ENCODE results near the gene AP4E1.
"Not testable (repeated sequence)": the region's sequence is repeated elsewhere in the genome, so short reads cannot be mapped to it uniquely, and the experiment has no call there.

Gene AP4E1

DNA sequence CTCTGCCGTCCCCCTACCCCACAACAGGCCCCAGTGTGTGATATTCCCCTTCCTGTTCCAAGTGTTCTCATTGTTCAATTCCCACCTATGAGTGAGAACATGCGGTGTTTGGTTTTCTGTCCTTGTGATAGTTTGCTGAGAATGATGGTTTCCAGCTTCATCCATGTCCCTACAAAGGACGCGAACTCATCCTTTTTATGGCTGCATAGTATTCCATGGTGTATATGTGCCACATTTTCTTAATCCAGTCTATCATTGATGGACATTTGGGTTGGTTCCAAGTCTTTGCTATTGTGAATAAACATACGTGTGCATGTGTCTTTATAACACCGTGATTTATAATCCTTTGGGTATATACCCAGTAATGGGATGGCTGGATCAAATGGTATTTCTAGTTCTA, 46.4 kb downstream of the AP4E1 start:
- DNase-seq, result not testable (repeated sequence)

DNA sequence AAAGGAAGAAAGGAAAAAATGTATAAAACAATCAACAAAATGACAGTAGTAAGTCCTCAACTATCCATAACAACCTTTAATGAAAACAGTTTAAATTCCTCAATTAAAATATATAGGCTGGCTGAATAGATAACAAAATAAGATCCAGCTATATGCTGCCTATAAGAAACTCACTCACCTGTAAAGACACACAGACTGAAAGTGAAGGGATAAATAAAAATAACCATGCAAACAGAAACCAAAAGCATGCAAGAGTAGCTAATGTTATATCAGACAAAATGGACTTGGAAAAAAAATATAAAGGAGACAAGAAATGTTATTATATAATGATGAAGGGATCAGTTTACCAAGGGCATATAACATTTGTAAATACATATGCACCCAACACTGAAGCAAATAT, 51.2 kb downstream of the AP4E1 start:
- no peak for DNase-seq

DNA sequence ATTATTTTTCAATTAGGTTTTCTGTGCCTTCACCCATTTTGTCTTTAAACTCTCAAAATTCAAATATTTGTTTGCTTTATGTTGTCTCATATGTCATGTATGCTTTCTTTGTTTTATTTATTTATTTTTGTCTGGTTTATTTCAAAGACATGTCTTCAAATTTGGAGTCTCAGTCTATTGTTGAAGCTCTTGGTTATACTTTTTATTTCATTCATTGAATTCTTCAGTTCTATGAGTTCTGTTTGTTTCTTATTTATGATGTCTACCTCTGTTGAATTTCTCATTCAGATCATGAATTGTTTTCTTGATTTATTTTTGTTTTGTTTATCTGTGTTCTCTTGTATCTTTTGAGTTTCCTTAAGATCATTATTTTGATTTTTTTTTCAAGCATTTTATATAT, 55.6 kb downstream of the AP4E1 start:
- DNase-seq, result no peak

DNA sequence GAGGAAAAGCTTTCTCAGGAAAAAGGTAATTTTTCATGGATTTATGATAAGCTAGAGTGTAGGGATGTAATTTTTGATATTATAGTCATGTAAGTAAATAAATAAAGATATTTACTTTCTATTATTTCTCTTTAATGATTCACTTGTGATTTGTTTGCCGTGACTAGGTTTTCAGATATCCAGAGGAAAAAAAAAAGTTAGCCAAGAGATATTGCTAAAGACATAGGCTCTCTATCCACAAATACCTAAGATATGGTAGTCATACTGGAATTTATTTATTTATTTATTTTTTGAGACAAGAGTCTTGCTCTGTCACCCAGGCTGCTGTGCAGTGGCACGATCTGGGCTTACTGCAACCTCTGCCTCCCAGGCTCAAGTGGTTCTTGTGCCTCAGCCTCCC, 59.9 kb downstream of the AP4E1 start:
- DNase-seq, result no peak

DNA sequence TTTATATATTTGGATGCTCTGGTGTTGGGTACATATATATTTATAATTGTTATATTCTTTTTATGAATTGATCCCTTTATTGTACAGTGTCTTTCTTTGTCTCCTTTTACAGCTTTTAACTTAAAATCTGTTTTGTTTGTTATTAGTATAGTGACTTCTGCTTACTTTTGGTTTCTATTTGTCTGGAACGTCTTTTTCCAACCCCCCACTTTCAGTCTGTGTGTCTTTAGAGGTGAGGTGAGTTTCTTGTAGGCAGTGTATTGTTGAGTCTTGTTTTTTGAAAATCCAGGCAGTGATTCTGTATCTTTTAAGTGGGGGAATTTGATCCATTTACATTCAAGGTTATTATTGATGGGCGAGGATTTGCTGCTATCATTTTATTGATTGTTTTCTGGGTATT, 62.0 kb downstream of the AP4E1 start:
- DNase-seq, result no peak

DNA sequence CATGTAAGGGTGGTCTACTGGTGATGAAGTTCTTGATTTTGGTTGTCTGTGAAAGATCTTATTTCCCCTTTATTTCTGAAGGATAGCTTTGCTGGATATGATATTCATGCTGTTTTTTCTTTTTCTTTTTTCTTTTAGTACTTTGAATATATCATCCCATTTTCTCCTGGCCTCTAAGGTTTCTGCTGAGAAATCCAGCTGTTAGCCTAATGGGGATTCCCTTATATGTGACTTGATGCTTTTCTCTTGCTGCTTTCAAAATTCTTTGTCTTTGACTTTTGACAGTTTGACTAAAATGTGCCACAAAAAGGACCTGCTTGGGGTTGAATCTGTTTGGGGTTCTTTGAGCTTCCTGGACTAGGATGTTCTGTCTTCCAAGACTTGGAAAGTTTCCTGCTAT, 62.6 kb downstream of the AP4E1 start:
- no peak for DNase-seq

DNA sequence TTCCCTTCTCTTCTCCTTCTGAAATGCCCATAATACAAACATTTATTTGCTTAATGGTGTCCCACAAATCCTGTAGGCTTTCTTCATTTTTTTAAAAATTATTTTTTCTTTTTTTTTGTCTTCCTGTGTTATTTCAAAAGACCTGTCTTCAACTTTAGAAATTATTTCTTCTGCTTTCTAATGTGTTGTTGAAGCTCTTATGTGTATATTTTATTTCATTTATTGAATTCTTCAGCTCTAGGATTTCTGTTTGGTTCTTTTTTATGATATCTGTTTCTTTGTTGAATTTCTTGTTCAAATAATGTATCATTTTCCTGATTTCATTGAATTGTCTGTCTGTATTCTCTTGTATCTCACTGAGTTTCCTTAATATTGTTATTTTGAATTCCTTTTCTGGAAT, 63.1 kb downstream of the AP4E1 start:
- DNase-seq, result no peak

DNA sequence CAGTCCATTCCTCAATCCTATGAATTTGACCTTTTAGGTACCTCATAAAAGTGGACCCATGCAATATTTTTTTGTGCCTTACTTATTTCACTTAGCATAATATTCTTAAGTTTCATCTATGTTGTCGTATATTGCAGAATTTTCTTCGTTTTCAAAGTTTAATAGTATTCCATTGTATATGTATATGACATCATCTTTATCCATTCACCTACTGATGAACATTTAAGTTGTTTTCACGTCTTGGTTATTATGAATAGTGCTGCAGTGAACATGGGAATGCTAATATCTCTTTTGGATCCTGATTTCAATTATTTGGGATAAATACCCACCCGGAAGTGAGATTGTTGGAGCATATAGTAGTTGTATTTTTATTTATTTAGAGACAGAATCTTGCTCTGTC, 65.1 kb downstream of the AP4E1 start:
- no peak for DNase-seq

DNA sequence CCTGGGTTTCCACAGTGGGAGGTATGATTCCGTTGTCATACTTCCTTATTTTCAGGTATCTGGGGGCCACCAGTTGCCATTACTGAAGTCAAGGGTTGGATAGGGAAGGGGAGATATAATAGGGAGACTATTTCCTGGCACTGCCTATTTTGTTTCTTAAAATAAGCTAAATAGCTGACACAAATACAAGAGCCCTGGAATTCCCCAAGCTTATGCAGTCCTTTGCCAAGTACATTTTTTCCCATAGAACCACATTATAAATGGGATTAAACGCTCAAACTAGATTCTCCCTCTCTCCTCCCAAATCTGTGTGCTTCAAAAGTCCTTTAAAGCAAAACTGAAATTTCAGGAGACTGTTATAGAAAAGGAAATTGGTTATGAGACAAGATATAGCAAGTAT, 68.7 kb downstream of the AP4E1 start:
- no peak for DNase-seq

DNA sequence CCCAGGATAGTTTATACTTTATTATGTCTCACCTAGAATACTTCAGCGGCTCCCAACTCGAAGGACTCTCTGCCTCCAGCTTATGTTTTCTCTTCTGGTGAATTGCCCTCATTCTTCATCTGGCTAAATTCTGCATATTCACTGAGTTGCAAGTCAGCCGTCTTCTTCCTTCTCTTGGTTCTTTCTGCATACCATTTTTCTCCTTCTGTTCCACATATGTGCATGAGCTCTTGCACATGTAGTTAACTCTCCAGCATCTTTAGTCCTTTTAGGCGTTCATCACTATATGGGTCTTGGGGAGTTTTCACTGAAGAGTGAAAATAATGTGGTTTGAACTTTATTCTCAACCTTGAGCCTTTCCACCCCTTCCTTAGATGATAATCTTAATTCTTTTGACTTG, 70.1 kb downstream of the AP4E1 start:
- DNase-seq, result no peak

DNA sequence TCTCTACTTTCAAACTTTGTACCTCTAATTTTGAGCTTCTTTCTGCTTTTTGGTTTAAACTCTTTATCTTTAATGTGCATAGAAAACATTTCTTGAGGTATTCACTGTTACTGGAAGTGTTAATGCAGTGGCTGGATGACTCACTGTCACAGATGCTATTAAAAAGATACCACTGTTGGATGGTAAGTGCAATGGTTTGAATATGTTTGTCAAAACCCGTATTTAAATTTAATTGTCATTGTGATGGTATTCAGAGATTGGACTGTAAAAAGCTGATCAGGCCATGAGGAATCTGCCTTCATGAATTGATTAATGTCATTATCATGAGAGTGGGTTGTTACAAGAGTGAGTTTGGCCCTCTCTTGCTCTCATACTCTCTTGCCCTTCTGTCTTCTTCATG, 70.6 kb downstream of the AP4E1 start:
- no peak for DNase-seq

DNA sequence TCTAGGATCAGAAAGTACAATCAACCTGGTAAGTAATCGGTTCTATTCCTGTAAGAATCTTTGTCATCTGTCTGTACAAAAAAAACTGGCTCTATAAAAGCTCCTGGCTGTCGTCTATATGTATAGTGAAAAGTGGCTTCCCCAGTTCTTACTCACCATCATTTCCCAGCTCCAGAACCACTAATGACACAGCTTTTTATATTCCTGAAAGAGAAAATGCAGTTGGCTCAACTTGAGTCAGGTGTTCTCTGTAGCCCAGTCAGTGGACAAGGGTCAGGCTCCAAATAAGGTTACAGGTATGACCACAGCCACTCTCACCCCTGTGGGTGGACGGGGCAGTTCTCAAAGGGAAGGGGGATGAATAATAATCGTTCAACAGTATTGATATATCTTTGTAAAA, 85.1 kb downstream of the AP4E1 start:
- DNase-seq, result no peak

DNA sequence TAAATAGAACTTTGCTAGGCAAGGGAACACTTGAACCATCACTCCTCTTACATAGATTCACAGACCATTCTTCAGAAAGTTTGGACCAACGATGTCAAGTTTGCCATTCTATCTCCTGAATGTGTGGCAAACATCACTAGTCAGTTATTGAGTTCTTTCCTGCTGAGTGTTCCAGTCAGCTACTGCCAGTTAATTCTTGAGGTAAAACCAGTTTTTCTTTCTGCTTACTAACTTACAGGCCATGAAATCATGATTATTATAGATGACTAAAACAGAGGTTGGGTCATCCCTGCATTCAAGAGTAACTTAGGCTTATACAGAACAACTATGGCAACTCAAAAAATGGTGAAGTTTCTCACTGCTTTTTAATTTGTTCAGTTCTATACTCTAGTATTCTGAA, 88.2 kb downstream of the AP4E1 start:
- DNase-seq, result no peak

DNA sequence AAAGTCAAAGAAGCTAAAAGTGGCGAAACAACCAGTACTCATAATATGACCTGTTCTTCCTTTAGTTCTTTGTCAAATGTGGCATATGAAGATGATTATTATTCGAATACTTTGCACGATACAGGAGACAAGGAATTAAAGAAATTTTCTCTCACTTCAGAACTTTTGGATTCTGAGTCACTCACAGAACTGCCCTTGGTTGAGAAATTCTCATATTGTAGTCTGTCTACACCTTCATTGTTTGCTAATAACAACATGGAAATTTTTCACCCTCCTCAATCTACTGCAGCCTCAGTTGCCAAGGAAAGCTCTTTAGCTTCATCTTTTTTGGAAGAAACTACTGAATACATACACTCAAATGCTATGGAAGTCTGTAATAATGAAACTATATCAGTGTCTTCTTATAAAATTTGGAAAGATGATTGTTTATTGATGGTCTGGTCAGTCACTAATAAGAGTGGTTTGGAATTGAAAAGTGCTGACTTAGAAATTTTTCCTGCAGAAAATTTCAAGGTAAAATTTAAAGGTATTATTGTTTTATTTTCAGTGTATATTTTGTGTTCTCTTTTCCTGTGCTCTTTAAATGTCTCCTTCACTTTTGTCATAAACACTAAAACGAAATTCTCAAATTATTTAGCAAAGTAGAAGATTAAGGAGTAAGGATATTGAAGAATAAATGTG, 89.0 kb downstream of the AP4E1 start:
- no peak for DNase-seq

DNA sequence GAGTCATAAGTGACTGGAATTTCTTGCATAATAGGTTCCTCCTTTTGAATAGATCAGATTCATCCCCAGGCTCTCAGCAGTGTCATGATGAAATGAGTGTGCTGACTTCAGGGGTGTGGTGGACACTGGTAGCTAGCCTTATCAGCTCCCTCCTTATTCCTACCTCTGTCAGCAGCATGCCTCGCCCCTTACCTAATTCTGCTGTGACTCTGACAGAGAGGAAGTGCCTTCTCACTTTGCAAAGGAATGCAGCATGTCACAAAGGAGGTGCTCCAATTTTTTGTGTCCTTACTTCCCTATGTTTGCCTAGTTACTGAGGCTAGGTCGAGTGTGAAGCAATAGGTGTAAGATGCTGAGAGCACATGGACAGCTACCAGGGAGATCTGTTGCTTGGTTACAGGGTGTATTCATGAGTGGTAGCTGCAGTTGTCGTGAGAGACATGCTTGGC, 95.6 kb downstream of the AP4E1 start:
- no peak for DNase-seq

DNA sequence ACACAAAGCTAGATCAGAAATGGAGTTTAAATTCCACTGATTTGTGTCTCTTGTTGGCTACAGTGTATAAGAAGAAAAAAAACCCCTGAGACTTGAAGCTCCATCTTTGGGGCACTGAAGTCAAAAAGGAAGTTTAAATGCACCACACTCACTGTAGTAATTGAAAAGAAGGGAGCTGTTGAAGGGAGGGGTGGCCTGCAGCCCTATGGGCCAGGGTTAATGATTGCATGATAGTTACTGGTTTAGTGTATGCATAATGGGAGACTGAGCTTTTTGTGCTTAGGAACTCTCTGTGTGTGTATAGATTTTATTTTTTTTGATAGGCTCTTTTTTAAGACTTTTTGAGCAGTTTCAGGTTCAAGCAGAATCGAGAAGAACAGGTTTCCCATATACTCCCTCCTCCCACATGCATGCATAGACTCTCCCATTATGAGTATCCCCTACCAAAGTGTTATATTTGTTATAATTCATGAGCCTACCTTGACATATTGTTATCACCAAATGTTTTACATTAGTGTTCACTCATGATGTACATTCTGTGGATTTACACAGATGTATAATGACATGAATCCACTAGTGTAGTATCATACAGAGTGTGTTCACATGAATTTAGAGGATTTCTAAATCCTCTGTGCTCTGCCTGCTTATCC, 98.0 kb downstream of the AP4E1 start:
- DNase-seq, result no peak

DNA sequence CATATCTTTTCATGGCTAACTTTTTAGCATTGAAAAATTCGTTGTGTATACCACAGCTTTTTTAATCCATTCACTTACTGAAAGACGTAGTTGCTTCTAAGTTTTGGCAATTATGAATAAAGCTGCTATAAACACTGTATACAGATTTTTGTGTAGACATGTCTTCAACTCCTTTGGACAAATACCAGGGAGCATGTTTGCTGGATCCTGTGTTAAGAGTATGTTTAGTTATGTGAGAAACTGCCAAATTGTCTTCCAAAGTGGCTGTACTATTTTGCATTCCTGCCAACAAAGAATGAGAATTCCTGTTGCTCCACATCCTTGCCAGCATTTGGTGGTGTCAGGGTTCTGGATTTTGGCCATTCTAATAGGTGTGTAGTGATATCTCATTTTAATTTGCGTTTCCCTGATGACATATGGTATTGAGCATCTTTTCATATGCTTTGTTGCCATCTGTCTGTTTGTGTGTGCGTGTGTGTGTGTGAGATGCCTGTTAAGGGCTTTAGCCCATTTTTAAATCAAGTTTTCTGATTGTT, 98.7 kb downstream of the AP4E1 start:
- no peak for DNase-seq

DNA sequence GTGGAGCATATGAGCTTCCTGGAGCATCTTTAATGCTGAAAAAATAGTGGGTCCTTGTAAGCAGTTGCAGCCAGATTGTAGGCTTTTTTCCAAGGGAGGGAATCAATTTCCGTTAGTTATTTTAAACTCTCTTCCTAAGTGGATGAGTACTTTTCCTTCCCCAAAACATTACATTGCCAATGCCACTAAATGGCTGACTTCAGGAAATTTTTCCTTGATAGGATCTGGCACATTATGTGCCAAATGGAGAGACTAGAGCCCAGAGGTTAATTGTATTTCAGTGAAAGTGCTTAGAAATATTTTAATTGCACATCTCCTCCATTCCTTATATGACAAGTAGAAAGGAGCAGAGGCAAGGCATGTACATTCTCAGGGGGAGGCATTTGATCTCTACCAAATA, 102.7 kb downstream of the AP4E1 start:
- DNase-seq, result no peak

DNA sequence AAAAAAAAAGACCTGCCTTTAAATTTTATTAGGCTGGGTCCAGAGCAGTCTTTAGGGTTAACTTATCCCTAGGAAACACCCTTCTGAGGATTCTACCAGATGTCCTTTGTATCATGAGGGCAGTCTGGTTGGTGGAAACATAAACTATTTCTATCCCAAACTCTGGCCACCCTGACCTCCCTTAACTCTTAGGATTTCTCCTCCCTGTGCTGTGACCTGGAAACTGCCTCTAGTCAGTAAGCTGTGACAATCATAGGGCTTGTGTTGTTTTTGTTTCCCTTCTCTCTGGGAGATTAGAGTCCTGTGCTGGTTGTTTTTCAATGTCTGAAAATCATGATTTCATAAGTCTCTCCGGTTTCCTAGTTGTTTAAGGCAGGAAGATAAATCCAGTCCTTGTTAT, 108.1 kb downstream of the AP4E1 start:
- no peak for DNase-seq

DNA sequence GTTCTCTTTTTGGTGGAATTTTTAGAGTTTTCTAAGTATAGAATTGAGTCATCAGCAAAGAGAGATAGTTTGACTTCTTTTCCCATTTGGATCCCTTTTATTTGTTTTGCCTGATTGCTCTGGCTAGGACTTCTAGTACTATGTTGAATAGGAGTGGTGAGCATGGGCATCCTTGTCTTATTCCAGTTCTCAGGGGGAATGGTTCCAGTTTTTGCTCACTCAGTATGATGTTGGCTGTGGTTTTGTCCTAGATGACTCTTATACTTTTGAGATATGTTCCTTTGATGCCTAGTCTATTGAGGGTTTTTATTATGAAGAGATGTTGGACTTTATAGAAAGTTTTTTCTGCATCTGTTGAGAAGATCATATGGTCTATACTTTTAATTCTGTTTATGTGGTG, 113.7 kb downstream of the AP4E1 start:
- DNase-seq, result no peak

DNA sequence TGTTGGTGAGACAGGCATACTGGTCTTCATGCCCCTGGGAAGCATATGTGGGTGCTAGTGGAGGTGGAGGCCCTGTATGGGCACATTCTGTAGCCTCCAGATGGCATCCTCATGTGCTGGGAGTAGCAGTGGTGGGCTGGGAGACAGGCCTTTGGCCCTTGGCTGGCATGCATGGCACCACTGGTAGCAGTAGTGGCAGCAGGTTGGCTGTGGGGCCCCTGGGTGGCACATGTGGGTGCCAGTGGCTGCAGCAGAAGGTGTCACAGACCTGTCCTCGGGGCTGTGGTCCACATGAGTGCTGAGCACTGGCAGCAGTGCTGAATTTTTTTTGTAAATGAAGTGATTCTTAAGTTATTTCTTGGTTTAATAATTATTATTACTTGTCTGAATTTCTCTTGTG, 115.0 kb downstream of the AP4E1 start:
- DNase-seq, result no peak

DNA sequence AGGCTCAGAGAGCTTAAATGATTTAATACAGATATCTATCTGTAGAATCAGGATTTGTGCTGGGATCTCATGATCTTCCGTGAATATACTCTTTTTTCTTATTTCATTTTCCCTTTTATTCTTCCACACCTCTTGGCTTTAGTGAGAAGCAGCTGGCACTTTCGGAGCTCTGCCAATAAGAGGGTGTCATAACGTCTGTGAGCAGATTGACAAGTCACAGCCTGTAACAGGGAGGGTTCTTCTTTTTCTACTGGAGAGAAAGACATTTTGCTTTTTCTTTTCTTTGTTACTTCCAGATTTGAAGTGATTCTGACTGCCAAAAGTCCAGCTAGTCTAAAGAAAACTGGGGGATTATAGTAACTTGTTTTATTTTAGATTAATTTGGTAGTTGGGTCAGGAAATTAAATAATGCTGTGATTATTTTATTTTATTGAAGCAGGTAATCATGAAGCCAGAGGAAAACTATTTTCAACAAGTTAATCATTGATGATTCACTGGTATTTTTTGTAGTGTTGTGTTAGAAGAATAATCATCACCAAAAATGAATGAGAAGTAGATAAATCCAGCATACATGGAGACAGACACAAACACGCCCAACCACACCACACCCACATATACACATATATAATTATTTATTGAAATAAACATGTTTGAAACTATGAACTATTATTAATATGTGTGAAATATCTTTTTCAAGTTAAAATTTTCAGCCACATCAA, 116.4 kb downstream of the AP4E1 start:
- no peak for DNase-seq

DNA sequence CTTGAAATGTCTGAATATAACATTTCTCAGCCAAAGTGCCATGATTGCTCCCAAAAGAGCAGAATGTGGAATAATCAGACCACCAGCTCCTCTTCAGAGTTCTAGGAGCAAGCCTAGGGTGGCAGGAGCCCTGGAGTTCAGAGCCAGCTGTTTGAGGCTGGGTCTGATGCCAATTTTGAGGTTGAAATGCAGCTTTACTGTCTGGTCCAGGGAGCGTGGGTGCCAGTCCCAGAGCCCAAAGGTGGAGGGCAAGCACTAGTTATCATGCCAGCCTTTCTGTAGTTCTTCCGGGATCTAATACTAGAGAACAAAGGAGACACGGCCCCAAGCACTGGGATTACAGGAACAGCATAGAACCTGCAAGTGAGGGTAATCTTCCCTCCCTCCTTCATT, 117.0 kb downstream of the AP4E1 start:
- no peak for DNase-seq

DNA sequence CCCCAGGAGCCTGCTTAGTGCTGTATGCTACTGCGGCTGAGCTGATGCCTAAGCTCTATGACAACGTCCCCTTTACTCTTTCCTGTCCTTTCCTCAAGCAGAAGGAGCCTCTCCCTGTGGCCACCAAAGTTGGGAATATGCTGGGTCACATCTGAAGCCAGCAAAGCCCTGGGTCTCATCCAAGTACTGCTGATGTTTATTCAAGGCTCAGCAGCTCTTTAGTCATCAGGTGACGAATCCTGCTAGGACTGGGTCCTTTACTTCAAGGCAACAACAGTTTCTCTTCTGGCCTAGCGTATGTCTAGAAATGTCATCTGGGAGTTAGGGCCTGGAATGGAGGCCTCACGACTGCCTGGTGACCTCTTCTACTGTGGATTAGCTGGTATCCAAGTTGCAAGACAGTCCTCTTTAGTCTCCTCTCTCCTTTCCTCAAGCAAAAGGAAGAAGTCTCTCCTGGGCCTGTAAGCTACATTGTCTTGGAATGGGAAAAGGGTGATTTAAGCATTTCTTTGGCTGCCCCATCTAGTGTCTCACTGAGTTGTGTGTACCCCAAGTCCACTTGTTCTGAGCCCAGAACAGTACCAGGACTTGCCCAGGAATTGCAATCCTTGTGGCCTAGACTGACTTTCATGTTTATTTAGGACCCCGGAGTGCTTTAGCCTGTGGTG, 122.3 kb downstream of the AP4E1 start:
- no peak for DNase-seq

Data from stimulated activated CD4-positive, alpha-beta T cell treated with anti-CD3 and anti-CD28 coated beads, Interleukin-15, amount 100 ng/mL, for 24 hours (primary cell).